ENCODE data around the gene UNC119B.

- no peak for TF ChIP-seq CTCF (IDR thresholded peaks at IDR 0.05; ENCODE audit: insufficient read depth, low read length)
- no peak for TF ChIP-seq POLR2AphosphoS5 (IDR thresholded peaks at IDR 0.05; ENCODE audit: low read depth)
- no peak for TF ChIP-seq REST (IDR thresholded peaks at IDR 0.05; ENCODE audit: insufficient replicate concordance, low read depth)
- TF ChIP-seq GABPA (IDR thresholded peaks at IDR 0.05; ENCODE audit: low read depth) = no peak
Observed at GRCh38 chr12:120690978-120691377, 19.3 kb upstream of the UNC119B start.
